Measurements from ENCODE around the gene FAM156A. TPM values are rescaled to one million over a fixed set of nuclear protein-coding genes. Genes with fewer than 3 reads are reported as not detected.

Gene FAM156A
- total and polyA plus RNA-seq, 2 donors (not counting 3 experiments of a cell fraction or from before 2014, with no cell fraction given), result 15.3 to 16.1 TPM

DNA sequence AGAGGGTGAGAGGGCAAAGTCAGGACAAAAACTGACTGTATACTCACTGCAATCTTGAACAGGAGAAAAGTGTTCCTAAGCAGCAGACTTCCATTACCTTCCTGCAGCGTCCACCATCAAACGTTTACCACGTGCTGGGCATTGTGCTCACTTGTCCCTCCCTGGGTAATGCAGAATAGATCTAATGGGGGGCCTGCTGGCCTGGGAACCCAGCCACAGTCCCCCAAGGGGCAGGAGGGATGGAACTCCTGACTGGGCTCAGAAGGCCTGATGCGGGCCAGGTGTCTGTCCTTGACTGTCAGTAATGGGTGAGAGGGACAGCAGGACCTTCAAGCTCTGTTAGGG is 37.6 kb upstream of the FAM156A start:
- TF ChIP-seq, protein P1, sequence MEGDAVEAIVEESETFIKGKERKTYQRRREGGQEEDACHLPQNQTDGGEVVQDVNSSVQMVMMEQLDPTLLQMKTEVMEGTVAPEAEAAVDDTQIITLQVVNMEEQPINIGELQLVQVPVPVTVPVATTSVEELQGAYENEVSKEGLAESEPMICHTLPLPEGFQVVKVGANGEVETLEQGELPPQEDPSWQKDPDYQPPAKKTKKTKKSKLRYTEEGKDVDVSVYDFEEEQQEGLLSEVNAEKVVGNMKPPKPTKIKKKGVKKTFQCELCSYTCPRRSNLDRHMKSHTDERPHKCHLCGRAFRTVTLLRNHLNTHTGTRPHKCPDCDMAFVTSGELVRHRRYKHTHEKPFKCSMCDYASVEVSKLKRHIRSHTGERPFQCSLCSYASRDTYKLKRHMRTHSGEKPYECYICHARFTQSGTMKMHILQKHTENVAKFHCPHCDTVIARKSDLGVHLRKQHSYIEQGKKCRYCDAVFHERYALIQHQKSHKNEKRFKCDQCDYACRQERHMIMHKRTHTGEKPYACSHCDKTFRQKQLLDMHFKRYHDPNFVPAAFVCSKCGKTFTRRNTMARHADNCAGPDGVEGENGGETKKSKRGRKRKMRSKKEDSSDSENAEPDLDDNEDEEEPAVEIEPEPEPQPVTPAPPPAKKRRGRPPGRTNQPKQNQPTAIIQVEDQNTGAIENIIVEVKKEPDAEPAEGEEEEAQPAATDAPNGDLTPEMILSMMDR (IDR thresholded peaks at IDR 0.05; ENCODE audit: extremely low read depth in 1 of 2, insufficient read depth in 1 of 2, low read depth in 1 of 2, low read length in 2 of 2), result no peak
- TF ChIP-seq MYC (IDR thresholded peaks at IDR 0.05; ENCODE audit: low read depth, low read length), result no peak
- FAIRE-seq (no peak), DNase-seq (ENCODE audit: low read depth, low spot score) (no peak)
- Histone ChIP-seq H3K79me2 (ENCODE audit: control insufficient read depth, insufficient read depth, low read length) (peaks cover 11% of the 10 kb centered on the region), H3K4me1 (ENCODE audit: control insufficient read depth, extremely low read depth, insufficient read depth, low read length) (peaks cover 6% of the 10 kb centered on the region), H3K27ac (ENCODE audit: insufficient read depth, low read depth, low read length) (no peak overlapping the region), H3K9me3 (replicated peaks; ENCODE audit: control insufficient read depth, insufficient read depth, low read length) (no peaks in the 10 kb centered on the region), H3K4me2 (ENCODE audit: insufficient read depth, low read length) (no peak overlapping the region), H3K9me1 (replicated peaks; ENCODE audit: control insufficient read depth, extremely low read depth, insufficient read depth, low read length) (no peaks in the 10 kb centered on the region), H2AFZ (ENCODE audit: low read depth, low read length) (peak overlapping the region; percentile 26), H4K20me1 (replicated peaks; ENCODE audit: control insufficient read depth, extremely low read depth, insufficient read depth, low read length) (no peaks in the 10 kb centered on the region), H3K36me3 (ENCODE audit: control insufficient read depth in 2 of 2, extremely low read depth in 1 of 2, insufficient read depth in 2 of 2, low read length in 2 of 2) (no peaks in the 10 kb centered on the region), H3K27me3 (ENCODE audit: control insufficient read depth in 2 of 2, insufficient read depth in 2 of 2, low read length in 2 of 2) (no peaks in the 10 kb centered on the region), H3K4me3 (replicated peaks in 1 of 3; ENCODE audit: insufficient read depth in 1 of 3, low read depth in 1 of 3, low read length in 3 of 3) (peak overlapping the region in 1 of 3 experiments; percentile 55), H3K9ac (replicated peaks; ENCODE audit: extremely low read depth, insufficient read depth, low read length) (no peak overlapping the region)
- POLR2A ChIA-PET, result interaction anchor here (0.8 to 2.4 kb wide), 2 partner anchors 76 to 86 kb away, joined by 3 to 9 read pairs; partner anchors contain the start of gene TSPYL2
- no TSS peak for BruUV-seq (replicated peaks)
- dilution Hi-C loops (cut with MboI; ENCODE audit: extremely low pct_ligation_motif_present, low sequenced_read_pairs), result no loop called here
- CTCF ChIA-PET, result interaction anchor here (1.0 kb wide), 1 partner anchor 19 kb away, joined by 4 read pairs; no protein-coding TSS in a partner anchor
- intact Hi-C loops (cut with micrococcal nuclease), result loop anchor here (1.0 to 5.0 kb wide), 3 partner anchors 52 to 424 kb away; partner anchors contain the start of gene GPR173

GRCh38 chrX:52995135-52995986 is 37.0 kb upstream of the FAM156A start:
- intact Hi-C loops (cut with micrococcal nuclease) (loop anchor here (1.0 to 5.0 kb wide), 3 partner anchors 53 to 423 kb away; partner anchors contain the start of gene GPR173), dilution Hi-C loops (cut with MboI; ENCODE audit: extremely low pct_ligation_motif_present, low sequenced_read_pairs) (no loop called here)
- Histone ChIP-seq H3K4me1 (ENCODE audit: control insufficient read depth, extremely low read depth, insufficient read depth, low read length) (peaks cover 6% of the 10 kb centered on the region), H3K27ac (ENCODE audit: insufficient read depth, low read depth, low read length) (peak overlapping the region; percentile 58), H3K9me3 (replicated peaks; ENCODE audit: control insufficient read depth, insufficient read depth, low read length) (no peaks in the 10 kb centered on the region), H3K9ac (replicated peaks; ENCODE audit: extremely low read depth, insufficient read depth, low read length) (peak overlapping the region; percentile 73), H2AFZ (ENCODE audit: low read depth, low read length) (peak overlapping the region; percentile 74), H3K9me1 (replicated peaks; ENCODE audit: control insufficient read depth, extremely low read depth, insufficient read depth, low read length) (no peaks in the 10 kb centered on the region), H3K36me3 (ENCODE audit: control insufficient read depth in 2 of 2, extremely low read depth in 1 of 2, insufficient read depth in 2 of 2, low read length in 2 of 2) (no peaks in the 10 kb centered on the region), H3K79me2 (ENCODE audit: control insufficient read depth, insufficient read depth, low read length) (peaks cover 11% of the 10 kb centered on the region), H3K4me3 (replicated peaks in 1 of 3; ENCODE audit: insufficient read depth in 1 of 3, low read depth in 1 of 3, low read length in 3 of 3) (peak overlapping the region; percentile 55 to 89 (median 67)), H3K4me2 (ENCODE audit: insufficient read depth, low read length) (peak overlapping the region; percentile 83), H3K27me3 (ENCODE audit: control insufficient read depth in 2 of 2, insufficient read depth in 2 of 2, low read length in 2 of 2) (no peaks in the 10 kb centered on the region), H4K20me1 (replicated peaks; ENCODE audit: control insufficient read depth, extremely low read depth, insufficient read depth, low read length) (no peaks in the 10 kb centered on the region)
- ChIA-PET POLR2A (interaction anchor here (0.8 to 2.4 kb wide), 2 partner anchors 75 to 87 kb away, joined by 3 to 9 read pairs; partner anchors contain the start of gene TSPYL2), CTCF (interaction anchor here (0.9 to 1.0 kb wide), 2 partner anchors 20 to 75 kb away, joined by 3 to 4 read pairs; no protein-coding TSS in a partner anchor)
- BruUV-seq (replicated peaks), result TSS peak; percentile 30
- peak; percentile 100 for FAIRE-seq
- peak; percentile 95 for DNase-seq (ENCODE audit: low read depth, low spot score)
- no peak for TF ChIP-seq POLR2A (IDR thresholded peaks at IDR 0.05; ENCODE audit: low read depth, low read length)
- TF ChIP-seq POLR2AphosphoS5 (IDR thresholded peaks at IDR 0.05; ENCODE audit: insufficient read depth, low read depth, low read length), result peak; percentile 17
- TF ChIP-seq MYC (IDR thresholded peaks at IDR 0.05; ENCODE audit: low read depth, low read length), result no peak
- no peak for TF ChIP-seq EZH2 (IDR thresholded peaks at IDR 0.05; ENCODE audit: borderline replicate concordance, low read depth, low read length, severe bottlenecking)
- no peak for TF ChIP-seq GATA2 (IDR thresholded peaks at IDR 0.05; ENCODE audit: insufficient read depth, insufficient read length, low read depth, low read length)
- TF ChIP-seq, protein P1 (IDR thresholded peaks at IDR 0.05; ENCODE audit: extremely low read depth in 1 of 2, insufficient read depth in 1 of 2, low read depth in 1 of 2, low read length in 2 of 2), result peak; percentile 37 to 66
- TF ChIP-seq, protein P2, sequence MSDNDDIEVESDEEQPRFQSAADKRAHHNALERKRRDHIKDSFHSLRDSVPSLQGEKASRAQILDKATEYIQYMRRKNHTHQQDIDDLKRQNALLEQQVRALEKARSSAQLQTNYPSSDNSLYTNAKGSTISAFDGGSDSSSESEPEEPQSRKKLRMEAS (IDR thresholded peaks at IDR 0.05; ENCODE audit: insufficient read depth, insufficient read length), result no peak
- TF ChIP-seq JUN (IDR thresholded peaks at IDR 0.05; ENCODE audit: borderline replicate concordance, insufficient read depth, insufficient read length, low read depth), result no peak
- no peak for TF ChIP-seq FOS (IDR thresholded peaks at IDR 0.05; ENCODE audit: borderline replicate concordance, insufficient read depth, low read length)
